Body of pancreas (tissue), 4 donors: Measurements from ENCODE around the gene CLEC4F.

ENCODE experiments used
- POLR2A ChIP-seq, 3 donors: fragments of 450-650 bp; IDR thresholded peaks; one replicate each; pipeline ENCODE4 v1.6.1; 2016; ENCODE audit warnings: antibody characterized with exemption in 3 of 3, mild to moderate bottlenecking in 2 of 3
- TF ChIP-seq, protein P1 (sequence below), 7 experiments: fragments of 450-650 bp in 4 of 7; fragments of 200-600 bp in 3 of 7; sonication (generic) in 3 of 7; IDR thresholded peaks; one replicate each; pipeline ENCODE4 v1.5.1; 2016 to 2019; ENCODE audit warnings: antibody characterized with exemption in 7 of 7

GRCh38 chr2:70854411-70854810, 34.0 kb upstream of the CLEC4F start:
- TF ChIP-seq, protein P1, sequence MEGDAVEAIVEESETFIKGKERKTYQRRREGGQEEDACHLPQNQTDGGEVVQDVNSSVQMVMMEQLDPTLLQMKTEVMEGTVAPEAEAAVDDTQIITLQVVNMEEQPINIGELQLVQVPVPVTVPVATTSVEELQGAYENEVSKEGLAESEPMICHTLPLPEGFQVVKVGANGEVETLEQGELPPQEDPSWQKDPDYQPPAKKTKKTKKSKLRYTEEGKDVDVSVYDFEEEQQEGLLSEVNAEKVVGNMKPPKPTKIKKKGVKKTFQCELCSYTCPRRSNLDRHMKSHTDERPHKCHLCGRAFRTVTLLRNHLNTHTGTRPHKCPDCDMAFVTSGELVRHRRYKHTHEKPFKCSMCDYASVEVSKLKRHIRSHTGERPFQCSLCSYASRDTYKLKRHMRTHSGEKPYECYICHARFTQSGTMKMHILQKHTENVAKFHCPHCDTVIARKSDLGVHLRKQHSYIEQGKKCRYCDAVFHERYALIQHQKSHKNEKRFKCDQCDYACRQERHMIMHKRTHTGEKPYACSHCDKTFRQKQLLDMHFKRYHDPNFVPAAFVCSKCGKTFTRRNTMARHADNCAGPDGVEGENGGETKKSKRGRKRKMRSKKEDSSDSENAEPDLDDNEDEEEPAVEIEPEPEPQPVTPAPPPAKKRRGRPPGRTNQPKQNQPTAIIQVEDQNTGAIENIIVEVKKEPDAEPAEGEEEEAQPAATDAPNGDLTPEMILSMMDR (IDR thresholded peaks at IDR 0.05): no peak
- no peak for TF ChIP-seq POLR2A (IDR thresholded peaks at IDR 0.05)
